ENCODE data around the gene ZSCAN12.
A peak's percentile ranks its signal among the peaks of the same experiment; 100 is the strongest.

Gene ZSCAN12

GRCh38 chr6:28354688-28355554 is 44.6 kb downstream of the ZSCAN12 start:
- Histone ChIP-seq H3K4me3 (ENCODE audit: extremely low read depth, insufficient read depth, low read length, poor library complexity, severe bottlenecking) (no peak overlapping the region), H3K36me3 (ENCODE audit: control insufficient read depth, insufficient read depth, low read length) (peaks cover 21% of the 10 kb centered on the region), H3K9me3 (ENCODE audit: control insufficient read depth, low read length) (no peaks in the 10 kb centered on the region), H3K27ac (ENCODE audit: low read depth, low read length, severe bottlenecking) (no peak overlapping the region), H3K4me1 (ENCODE audit: control insufficient read depth, insufficient read depth, low read length, poor library complexity, severe bottlenecking) (peaks cover 9% of the 10 kb centered on the region)
- 87 to 95% methylated on average over 7 to 10 of the region's 10 CpGs for WGBS, 2 experiments (ENCODE audit: insufficient coverage in 2 of 2)

GRCh38 chr6:28353981-28354676 is 45.4 kb downstream of the ZSCAN12 start:
- H3K4me1 ChIP-seq (ENCODE audit: control insufficient read depth, insufficient read depth, low read length, poor library complexity, severe bottlenecking) = peaks cover 9% of the 10 kb centered on the region
- WGBS, 2 experiments (ENCODE audit: insufficient coverage in 2 of 2) = 96 to 98% methylated on average over 8 to 9 of the region's 11 CpGs
- H3K27ac ChIP-seq (ENCODE audit: low read depth, low read length, severe bottlenecking) = no peak overlapping the region
- H3K9me3 ChIP-seq (ENCODE audit: control insufficient read depth, low read length) = no peaks in the 10 kb centered on the region
- peaks cover 16% of the 10 kb centered on the region for H3K36me3 ChIP-seq (ENCODE audit: control insufficient read depth, insufficient read depth, low read length)
- H3K4me3 ChIP-seq (ENCODE audit: extremely low read depth, insufficient read depth, low read length, poor library complexity, severe bottlenecking) = no peak overlapping the region

- 93 to 100% methylated on average over 2 to 3 of the region's 3 CpGs for WGBS, 2 experiments (ENCODE audit: insufficient coverage in 2 of 2)
- no peak overlapping the region for H3K27ac ChIP-seq (ENCODE audit: low read depth, low read length, severe bottlenecking)
- peaks cover 9% of the 10 kb centered on the region for H3K4me1 ChIP-seq (ENCODE audit: control insufficient read depth, insufficient read depth, low read length, poor library complexity, severe bottlenecking)
- H3K36me3 ChIP-seq (ENCODE audit: control insufficient read depth, insufficient read depth, low read length) = peaks cover 14% of the 10 kb centered on the region
- no peak overlapping the region for H3K4me3 ChIP-seq (ENCODE audit: extremely low read depth, insufficient read depth, low read length, poor library complexity, severe bottlenecking)
- no peaks in the 10 kb centered on the region for H3K9me3 ChIP-seq (ENCODE audit: control insufficient read depth, low read length)
Measured at GRCh38 chr6:28353356-28353755, 46.2 kb downstream of the ZSCAN12 start.

- Histone ChIP-seq H3K4me3 (ENCODE audit: extremely low read depth, insufficient read depth, low read length, poor library complexity, severe bottlenecking) (peak overlapping the region; percentile 69), H3K36me3 (ENCODE audit: control insufficient read depth, insufficient read depth, low read length) (peaks cover 11% of the 10 kb centered on the region), H3K27ac (ENCODE audit: low read depth, low read length, severe bottlenecking) (no peak overlapping the region), H3K4me1 (ENCODE audit: control insufficient read depth, insufficient read depth, low read length, poor library complexity, severe bottlenecking) (peaks cover 3% of the 10 kb centered on the region), H3K9me3 (ENCODE audit: control insufficient read depth, low read length) (no peaks in the 10 kb centered on the region)
- WGBS, 2 experiments (ENCODE audit: insufficient coverage in 2 of 2) = 86% methylated on average over 1 of the region's 2 CpGs; no CpG with 5 or more reads in 1 of the 2 experiments
Measured at GRCh38 chr6:28351493-28351925, 48.0 kb downstream of the ZSCAN12 start.

GRCh38 chr6:28351087-28351486 is 48.5 kb downstream of the ZSCAN12 start:
- Histone ChIP-seq H3K4me3 (ENCODE audit: extremely low read depth, insufficient read depth, low read length, poor library complexity, severe bottlenecking) (peak overlapping the region; percentile 69), H3K36me3 (ENCODE audit: control insufficient read depth, insufficient read depth, low read length) (peaks cover 11% of the 10 kb centered on the region)
- WGBS, 2 experiments (ENCODE audit: insufficient coverage in 2 of 2) = no CpG with 5 or more reads among the region's 2 CpGs

GRCh38 chr6:28349892-28350737 is 49.4 kb downstream of the ZSCAN12 start, which contains the start of gene ZKSCAN3:
ZKSCAN3 (plus strand) TSS chr6:28349947; CDS start chr6:28359587, 9,640 bp downstream.
- Histone ChIP-seq H3K36me3 (ENCODE audit: control insufficient read depth, insufficient read depth, low read length) (peaks cover 11% of the 10 kb centered on the region), H3K27ac (ENCODE audit: low read depth, low read length, severe bottlenecking) (peak within 1 kb of the TSS; percentile 66), H3K9me3 (ENCODE audit: control insufficient read depth, low read length) (no peaks in the 10 kb centered on the region), H3K4me3 (ENCODE audit: extremely low read depth, insufficient read depth, low read length, poor library complexity, severe bottlenecking) (peak within 1 kb of the TSS; percentile 69), H3K4me1 (ENCODE audit: control insufficient read depth, insufficient read depth, low read length, poor library complexity, severe bottlenecking) (no peaks in the 10 kb centered on the region)
- WGBS, 2 experiments (ENCODE audit: insufficient coverage in 2 of 2) = 0 to 1% methylated on average over 23 to 24 of the region's 30 CpGs

More at GRCh38 chr6:28351087-28351486, 48.5 kb downstream of the ZSCAN12 start:
- Histone ChIP-seq H3K27ac (ENCODE audit: low read depth, low read length, severe bottlenecking) (no peak overlapping the region), H3K4me1 (ENCODE audit: control insufficient read depth, insufficient read depth, low read length, poor library complexity, severe bottlenecking) (no peaks in the 10 kb centered on the region), H3K9me3 (ENCODE audit: control insufficient read depth, low read length) (no peaks in the 10 kb centered on the region)

- peaks cover 11% of the 10 kb centered on the region for H3K36me3 ChIP-seq (ENCODE audit: control insufficient read depth, insufficient read depth, low read length)
- H3K4me1 ChIP-seq (ENCODE audit: control insufficient read depth, insufficient read depth, low read length, poor library complexity, severe bottlenecking) = no peaks in the 10 kb centered on the region
- peak overlapping the region; percentile 69 for H3K4me3 ChIP-seq (ENCODE audit: extremely low read depth, insufficient read depth, low read length, poor library complexity, severe bottlenecking)
- peak overlapping the region; percentile 66 for H3K27ac ChIP-seq (ENCODE audit: low read depth, low read length, severe bottlenecking)
- WGBS, 2 experiments (ENCODE audit: insufficient coverage in 2 of 2) = 0% methylated on average over 6 of the region's 9 CpGs
- no peaks in the 10 kb centered on the region for H3K9me3 ChIP-seq (ENCODE audit: control insufficient read depth, low read length)
Measured at GRCh38 chr6:28349344-28349891, 50.1 kb downstream of the ZSCAN12 start.

GRCh38 chr6:28347119-28347518 is 52.4 kb downstream of the ZSCAN12 start:
- H3K4me3 ChIP-seq (ENCODE audit: extremely low read depth, insufficient read depth, low read length, poor library complexity, severe bottlenecking) = no peak overlapping the region
- no peaks in the 10 kb centered on the region for H3K4me1 ChIP-seq (ENCODE audit: control insufficient read depth, insufficient read depth, low read length, poor library complexity, severe bottlenecking)
- H3K36me3 ChIP-seq (ENCODE audit: control insufficient read depth, insufficient read depth, low read length) = no peaks in the 10 kb centered on the region
- no peak overlapping the region for H3K27ac ChIP-seq (ENCODE audit: low read depth, low read length, severe bottlenecking)
- no peaks in the 10 kb centered on the region for H3K9me3 ChIP-seq (ENCODE audit: control insufficient read depth, low read length)
- 7 to 8% methylated on average over 1 of the region's 2 CpGs for WGBS, 2 experiments (ENCODE audit: insufficient coverage in 2 of 2)

- no peaks in the 10 kb centered on the region for H3K9me3 ChIP-seq (ENCODE audit: control insufficient read depth, low read length)
- H3K4me1 ChIP-seq (ENCODE audit: control insufficient read depth, insufficient read depth, low read length, poor library complexity, severe bottlenecking) = no peaks in the 10 kb centered on the region
- no peak overlapping the region for H3K4me3 ChIP-seq (ENCODE audit: extremely low read depth, insufficient read depth, low read length, poor library complexity, severe bottlenecking)
- no peak overlapping the region for H3K27ac ChIP-seq (ENCODE audit: low read depth, low read length, severe bottlenecking)
- no peaks in the 10 kb centered on the region for H3K36me3 ChIP-seq (ENCODE audit: control insufficient read depth, insufficient read depth, low read length)
- no CpG with 5 or more reads among the region's 1 CpG for WGBS, 2 experiments (ENCODE audit: insufficient coverage in 2 of 2)
Measured at GRCh38 chr6:28345201-28345600, 54.3 kb downstream of the ZSCAN12 start.

All from mesodermal cell (in vitro differentiated cells).